HepG2 (cell line): ENCODE results near the gene PAQR5. TPM values are rescaled to one million over a fixed set of nuclear protein-coding genes. Genes with fewer than 3 reads are reported as not detected.

ENCODE experiments used
- AHDC1 ChIP-seq: sonication (generic); formaldehyde crosslinking; IDR thresholded peaks from 2 replicates; pipeline ENCODE4 v1.5.1; 2020; ENCODE audit warnings: mild to moderate bottlenecking, missing genetic modification reagents, borderline replicate concordance
- FOSL2 ChIP-seq: sonication (generic); formaldehyde crosslinking; IDR thresholded peaks from 2 replicates; pipeline ENCODE4 v1.4.0; 2020; ENCODE audit warnings: missing genetic modification reagents
- ISL2 ChIP-seq: sonication (generic); formaldehyde crosslinking; IDR thresholded peaks from 2 replicates; pipeline ENCODE4 v1.5.0; 2020; ENCODE audit warnings: missing genetic modification reagents
- MAFF ChIP-seq: IDR thresholded peaks from 2 replicates; pipeline ENCODE4 v1.6.1; 2011; ENCODE audit warnings: low read depth, low read length, improper control_type of control experiment
- NFKB2 ChIP-seq: sonication (generic); formaldehyde crosslinking; IDR thresholded peaks from 2 replicates; pipeline ENCODE4 v1.4.0; 2020; ENCODE audit warnings: missing genetic modification reagents, borderline replicate concordance
- PAWR ChIP-seq: sonication (generic); formaldehyde crosslinking; IDR thresholded peaks from 2 replicates; pipeline ENCODE4 v1.4.0; 2020; ENCODE audit warnings: missing genetic modification reagents, mild to moderate bottlenecking, borderline replicate concordance
- SAFB2 ChIP-seq: sonication (generic); formaldehyde crosslinking; IDR thresholded peaks from 2 replicates; pipeline ENCODE4 v1.5.1; 2020; ENCODE audit warnings: missing genetic modification reagents, low read depth, mild to moderate bottlenecking, borderline replicate concordance
- SOX13 ChIP-seq, 3 experiments: fragments of 450-650 bp in 1 of 3; sonication (generic) in 1 of 3; formaldehyde crosslinking in 1 of 3; IDR thresholded peaks in 2 of 3; conservative IDR thresholded peaks in 1 of 3; 2 replicates each; pipeline versions ENCODE4 v1.5.0 to v1.6.1; 2016 to 2020; ENCODE audit warnings: antibody characterized with exemption in 1 of 3, mild to moderate bottlenecking in 1 of 3, missing compliant biosample characterization in 1 of 3, missing genetic modification reagents in 1 of 3, moderate library complexity in 1 of 3
- THYN1 ChIP-seq: sonication (generic); formaldehyde crosslinking; IDR thresholded peaks from 2 replicates; pipeline ENCODE4 v1.8.1; 2023; ENCODE audit warnings: low read depth, mild to moderate bottlenecking, moderate library complexity, missing genetic modification reagents, borderline replicate concordance
- U2AF1 ChIP-seq: fragments of 200-400 bp; formaldehyde crosslinking; optimal IDR thresholded peaks from 2 replicates; pipeline ENCODE3; 2017; ENCODE audit warnings: mild to moderate bottlenecking, low read depth, low read length
- ZBED4 ChIP-seq: sonication (generic); formaldehyde crosslinking; IDR thresholded peaks from 2 replicates; pipeline ENCODE4 v1.4.0; 2020; ENCODE audit warnings: missing genetic modification reagents, borderline replicate concordance
- ZNF503 ChIP-seq: sonication (generic); formaldehyde crosslinking; IDR thresholded peaks from 2 replicates; pipeline ENCODE4 v1.4.0; 2020; ENCODE audit warnings: missing genetic modification reagents
- ZNF652 ChIP-seq: IDR thresholded peaks from 2 replicates; pipeline ENCODE4 v1.6.1; 2016; ENCODE audit warnings: low read depth, borderline replicate concordance
- ZNF891 ChIP-seq: sonication (generic); formaldehyde crosslinking; IDR thresholded peaks from 2 replicates; pipeline ENCODE4 v1.5.0; 2020; ENCODE audit warnings: mild to moderate bottlenecking, missing genetic modification reagents
- polyA plus RNA-seq, 8 experiments: library from polyadenylated mRNA; depleted of rRNA in 3 of 8; stranded (reverse) in 7 of 8; unstranded in 1 of 8; fragments of >200 nt; fragmentation: Illumina TruSeq in 4 of 8; extraction: Trizol in 4 of 8; gene quantifications; 2 replicates each; pipeline versions ENCODE4 v1.2.1 to v1.2.3, GENCODE V29; 2011 to 2016; ENCODE audit warnings: low read depth in 4 of 8, missing spikeins in 1 of 8, mixed read lengths in 1 of 8; ENCODE audit not compliant: insufficient read depth in 1 of 8
- total RNA-seq, 5 experiments: library from RNA; depleted of rRNA; stranded (reverse); fragments of >200 nt; fragmentation: Illumina TruSeq; extraction: Trizol; gene quantifications; 2 replicates each; pipeline ENCODE4 v1.2.3, GENCODE V29; 2016; ENCODE audit warnings: low read depth in 1 of 5
- TF ChIP-seq, protein P1 (sequence below): sonication (generic); formaldehyde crosslinking; IDR thresholded peaks from 2 replicates; pipeline ENCODE4 v1.4.0; 2020; ENCODE audit warnings: low read depth, mild to moderate bottlenecking, missing genetic modification reagents

PAQR5 gene
- total and polyA plus RNA-seq, 2 of the 13 experiments (the other 11 are each of a cell fraction or from before 2014, with no cell fraction given) = 0.53 to 1.3 TPM

DNA sequence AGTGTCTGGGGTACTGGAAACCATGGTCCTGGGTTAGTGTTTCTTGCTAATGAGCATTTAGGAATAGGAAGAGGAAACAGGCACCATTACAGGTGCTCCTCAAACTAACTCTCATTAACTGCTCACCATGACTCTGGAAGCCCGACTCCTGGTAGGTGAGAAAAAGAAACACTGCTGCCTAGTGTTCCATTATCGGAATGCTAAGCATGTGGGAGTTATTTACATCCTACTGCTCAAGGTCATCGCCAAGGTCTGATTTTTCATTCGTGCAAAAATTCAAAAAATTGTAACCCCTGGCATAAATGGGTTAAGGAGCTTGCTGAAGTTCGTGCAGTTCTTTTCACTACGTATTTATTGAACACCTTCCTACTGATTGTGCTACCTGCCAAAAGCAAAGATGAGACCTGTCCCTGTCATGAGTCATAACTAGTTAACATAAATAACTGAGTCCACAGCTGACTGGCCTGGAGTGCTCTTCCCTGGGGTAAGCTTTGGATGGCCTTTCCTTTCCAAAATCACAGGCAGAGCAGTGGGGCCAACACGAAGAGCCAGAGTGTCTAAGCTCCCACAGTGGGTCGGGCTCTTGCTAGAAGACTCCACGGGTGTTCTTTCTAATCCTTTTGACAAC is 22.7 kb upstream of the PAQR5 start (continued):
- TF ChIP-seq, protein P1, sequence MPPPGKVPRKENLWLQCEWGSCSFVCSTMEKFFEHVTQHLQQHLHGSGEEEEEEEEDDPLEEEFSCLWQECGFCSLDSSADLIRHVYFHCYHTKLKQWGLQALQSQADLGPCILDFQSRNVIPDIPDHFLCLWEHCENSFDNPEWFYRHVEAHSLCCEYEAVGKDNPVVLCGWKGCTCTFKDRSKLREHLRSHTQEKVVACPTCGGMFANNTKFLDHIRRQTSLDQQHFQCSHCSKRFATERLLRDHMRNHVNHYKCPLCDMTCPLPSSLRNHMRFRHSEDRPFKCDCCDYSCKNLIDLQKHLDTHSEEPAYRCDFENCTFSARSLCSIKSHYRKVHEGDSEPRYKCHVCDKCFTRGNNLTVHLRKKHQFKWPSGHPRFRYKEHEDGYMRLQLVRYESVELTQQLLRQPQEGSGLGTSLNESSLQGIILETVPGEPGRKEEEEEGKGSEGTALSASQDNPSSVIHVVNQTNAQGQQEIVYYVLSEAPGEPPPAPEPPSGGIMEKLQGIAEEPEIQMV (CRISPR knock-in tag) = no peak
- TF ChIP-seq ISL2 (no peak), ZNF891 (no peak), ZBED4 (no peak), NFKB2 (no peak), SAFB2 (CRISPR knock-in tag) (no peak), THYN1 (CRISPR knock-in tag) (no peak), ZNF652 (CRISPR knock-in tag) (peak; percentile 47; the same call in 1 of the 2 replicates), SOX13 (IDR thresholded peaks at IDR 0.05) (no peak), SOX13 (CRISPR knock-in tag; conservative IDR thresholded peaks at IDR 0.05 in 1 of 2, IDR thresholded peaks at IDR 0.05 in 1 of 2) (peak in 1 of 2 experiments; percentile 20; a peak in 1 of 4 replicates), PAWR (CRISPR knock-in tag) (no peak), MAFF (no peak), AHDC1 (CRISPR knock-in tag) (peak; percentile 46; the same call in 1 of the 2 replicates), ZNF503 (CRISPR knock-in tag) (no peak), U2AF1 (no peak), FOSL2 (CRISPR knock-in tag) (peak; percentile 55)
